Kidney epithelial cell (primary cell): ENCODE data around the gene TYRP1. TPM values are rescaled to one million over a fixed set of nuclear protein-coding genes. Genes with fewer than 3 reads are reported as not detected.

Source experiments
- DNase-seq: peaks from one replicate; pipeline ENCODE4 v3.0.0-alpha.2; 2010; ENCODE audit warnings: low read depth
- H3K27me3 ChIP-seq: 2 replicates; pipeline ENCODE4 v1.6.0; 2011; ENCODE audit warnings: low read length; ENCODE audit not compliant: control insufficient read depth, insufficient read depth
- H3K36me3 ChIP-seq: 2 replicates; pipeline ENCODE4 v1.5.1; 2011; ENCODE audit warnings: low read length; ENCODE audit not compliant: control insufficient read depth, insufficient read depth
- H3K4me3 ChIP-seq: 2 replicates; pipeline ENCODE4 v1.5.1; 2011; ENCODE audit warnings: low read depth, mild to moderate bottlenecking, control low read depth, low read length
- total RNA-seq: library from RNA; depleted of rRNA; stranded (reverse); fragments of >200 nt; gene quantifications from 2 replicates; pipeline ENCODE4 v1.2.3, GENCODE V29; 2015
- TF ChIP-seq, protein P1 (sequence below): IDR thresholded peaks from 2 replicates; pipeline ENCODE4 v1.5.1; 2011; ENCODE audit warnings: mild to moderate bottlenecking, moderate library complexity, low read length, control low read depth, inconsistent platforms; ENCODE audit not compliant: insufficient read depth, poor library complexity, severe bottlenecking

TYRP1 gene
- total RNA-seq, 1 donor from 2014 or later, result not detected

DNA sequence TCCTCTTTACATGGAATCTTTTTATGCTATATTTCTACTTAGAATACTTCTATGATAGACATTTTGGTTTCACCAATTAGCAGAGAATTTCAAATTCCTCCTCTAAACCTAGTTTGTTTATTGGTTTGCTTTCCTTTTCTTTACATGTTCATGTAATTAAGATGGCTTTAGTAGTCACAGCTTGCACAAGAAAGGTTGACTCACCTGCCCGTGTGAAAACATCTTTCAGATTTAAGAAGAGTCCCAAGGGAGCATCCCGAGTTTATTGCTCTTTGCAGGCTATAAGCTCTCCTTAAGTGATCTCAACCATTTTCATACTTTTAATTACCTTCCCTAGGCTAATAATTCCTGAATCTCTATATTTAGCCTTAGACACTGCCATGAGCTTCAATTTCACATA lies 28.9 kb downstream of the TYRP1 start:
- Histone ChIP-seq H3K36me3 (no peaks in the 10 kb centered on the region), H3K27me3 (no peaks in the 10 kb centered on the region), H3K4me3 (no peak overlapping the region)
- TF ChIP-seq, protein P1, sequence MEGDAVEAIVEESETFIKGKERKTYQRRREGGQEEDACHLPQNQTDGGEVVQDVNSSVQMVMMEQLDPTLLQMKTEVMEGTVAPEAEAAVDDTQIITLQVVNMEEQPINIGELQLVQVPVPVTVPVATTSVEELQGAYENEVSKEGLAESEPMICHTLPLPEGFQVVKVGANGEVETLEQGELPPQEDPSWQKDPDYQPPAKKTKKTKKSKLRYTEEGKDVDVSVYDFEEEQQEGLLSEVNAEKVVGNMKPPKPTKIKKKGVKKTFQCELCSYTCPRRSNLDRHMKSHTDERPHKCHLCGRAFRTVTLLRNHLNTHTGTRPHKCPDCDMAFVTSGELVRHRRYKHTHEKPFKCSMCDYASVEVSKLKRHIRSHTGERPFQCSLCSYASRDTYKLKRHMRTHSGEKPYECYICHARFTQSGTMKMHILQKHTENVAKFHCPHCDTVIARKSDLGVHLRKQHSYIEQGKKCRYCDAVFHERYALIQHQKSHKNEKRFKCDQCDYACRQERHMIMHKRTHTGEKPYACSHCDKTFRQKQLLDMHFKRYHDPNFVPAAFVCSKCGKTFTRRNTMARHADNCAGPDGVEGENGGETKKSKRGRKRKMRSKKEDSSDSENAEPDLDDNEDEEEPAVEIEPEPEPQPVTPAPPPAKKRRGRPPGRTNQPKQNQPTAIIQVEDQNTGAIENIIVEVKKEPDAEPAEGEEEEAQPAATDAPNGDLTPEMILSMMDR, result no peak
- no peak for DNase-seq

GRCh38 chr9:12723409-12724028 lies 30.3 kb downstream of the TYRP1 start:
- Histone ChIP-seq H3K27me3 (no peaks in the 10 kb centered on the region), H3K4me3 (no peak overlapping the region), H3K36me3 (no peaks in the 10 kb centered on the region)
- DNase-seq, result no peak
- TF ChIP-seq, protein P1, result peak; percentile 56

DNA sequence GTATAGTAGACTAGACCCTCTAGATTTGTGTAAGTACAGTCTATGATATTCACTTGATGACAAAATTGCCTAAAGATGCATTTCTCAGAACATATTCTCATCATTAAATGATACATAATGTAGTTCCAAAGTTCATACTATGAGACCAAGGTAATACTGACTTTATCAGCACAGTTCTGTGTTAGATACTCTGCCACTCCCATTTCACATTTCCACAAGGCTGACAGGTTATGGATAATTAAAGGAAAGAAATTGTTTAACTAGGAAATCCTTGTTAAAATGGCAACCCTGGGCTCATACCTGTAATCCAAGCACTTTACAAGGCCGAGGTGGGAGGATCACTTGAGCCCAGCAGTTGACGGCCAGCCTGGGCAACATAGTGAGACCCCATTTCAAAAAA lies 33.6 kb downstream of the TYRP1 start:
- H3K27me3 ChIP-seq, result no peaks in the 10 kb centered on the region
- H3K4me3 ChIP-seq, result no peak overlapping the region
- no peaks in the 10 kb centered on the region for H3K36me3 ChIP-seq
- no peak for DNase-seq
- TF ChIP-seq, protein P1, result no peak

DNA sequence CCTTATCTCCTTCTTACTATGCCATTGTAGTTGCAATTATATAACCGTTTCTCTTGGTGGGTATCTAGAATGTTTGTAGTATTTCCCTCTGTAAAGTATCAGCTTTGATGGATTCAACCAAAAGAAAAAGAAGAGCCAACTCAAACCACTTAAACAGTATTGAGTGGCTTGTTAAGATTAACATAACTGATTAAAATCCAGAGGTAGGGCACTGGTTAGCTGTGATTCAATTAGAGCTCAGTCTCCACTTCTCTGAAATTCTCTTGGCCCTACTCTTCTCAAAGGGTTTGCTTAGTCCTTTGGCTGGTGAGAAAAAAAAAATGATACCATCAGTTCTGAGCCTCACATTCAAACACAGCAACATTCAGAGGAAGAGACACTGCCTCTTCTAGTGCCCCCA lies 37.0 kb downstream of the TYRP1 start:
- DNase-seq, result no peak
- TF ChIP-seq, protein P1, result no peak
- no peaks in the 10 kb centered on the region for H3K27me3 ChIP-seq
- no peak overlapping the region for H3K4me3 ChIP-seq
- H3K36me3 ChIP-seq, result no peaks in the 10 kb centered on the region

- Histone ChIP-seq H3K36me3 (no peaks in the 10 kb centered on the region), H3K27me3 (no peaks in the 10 kb centered on the region), H3K4me3 (no peak overlapping the region)
- TF ChIP-seq, protein P1, result no peak
- DNase-seq, result no peak
Measured at GRCh38 chr9:12730927-12731326, 37.7 kb downstream of the TYRP1 start.

GRCh38 chr9:12732971-12733370 lies 39.8 kb downstream of the TYRP1 start:
- H3K36me3 ChIP-seq, result no peaks in the 10 kb centered on the region
- DNase-seq, result no peak
- H3K27me3 ChIP-seq, result no peaks in the 10 kb centered on the region
- no peak overlapping the region for H3K4me3 ChIP-seq
- TF ChIP-seq, protein P1, result no peak
